CD4-positive, alpha-beta T cell treated with Interleukin-12 subunit alpha and Interleukin-12 subunit beta, for 1 hour (primary cell): Measurements from ENCODE around the gene ADAMTSL1.

ENCODE experiments used
- DNase-seq: peaks from one replicate; pipeline ENCODE4 v3.0.0-alpha.2; 2020

Gene ADAMTSL1

GRCh38 chr9:18786196-18786595 lies 312.2 kb downstream of the ADAMTSL1 start:
- no peak for DNase-seq

- DNase-seq, result no peak
These were observed 313.1 kb downstream of the ADAMTSL1 start for GRCh38 chr9:18786911-18787650.

- no peak for DNase-seq
These were observed 314.3 kb downstream of the ADAMTSL1 start for GRCh38 chr9:18788256-18788655.

- DNase-seq, result no peak
These were observed 317.1 kb downstream of the ADAMTSL1 start for GRCh38 chr9:18791074-18791473.

- DNase-seq, result no peak
These were observed 319.2 kb downstream of the ADAMTSL1 start for GRCh38 chr9:18793122-18793521.

- no peak for DNase-seq
These were observed 322.2 kb downstream of the ADAMTSL1 start for GRCh38 chr9:18795947-18796671.

- DNase-seq, result no peak
These were observed 322.8 kb downstream of the ADAMTSL1 start for GRCh38 chr9:18796696-18797270.

- no peak for DNase-seq
These were observed 324.2 kb downstream of the ADAMTSL1 start for GRCh38 chr9:18798106-18798505.

- no peak for DNase-seq
These were observed 324.7 kb downstream of the ADAMTSL1 start for GRCh38 chr9:18798508-18799290.

- no peak for DNase-seq
These were observed 325.5 kb downstream of the ADAMTSL1 start for GRCh38 chr9:18799428-18799827.

- DNase-seq, result no peak
These were observed 326.6 kb downstream of the ADAMTSL1 start for GRCh38 chr9:18800579-18800978.

- no peak for DNase-seq
These were observed 331.4 kb downstream of the ADAMTSL1 start for GRCh38 chr9:18805386-18805785.

- DNase-seq, result no peak
These were observed 332.5 kb downstream of the ADAMTSL1 start for GRCh38 chr9:18806232-18807080.

- no peak for DNase-seq
These were observed 336.6 kb downstream of the ADAMTSL1 start for GRCh38 chr9:18810581-18810980.

GRCh38 chr9:18811171-18811570 lies 337.2 kb downstream of the ADAMTSL1 start:
- DNase-seq, result no peak

- no peak for DNase-seq
These were observed 345.5 kb downstream of the ADAMTSL1 start for GRCh38 chr9:18819418-18819817.

GRCh38 chr9:18820566-18821095 lies 346.7 kb downstream of the ADAMTSL1 start:
- DNase-seq, result no peak

GRCh38 chr9:18821788-18822187 lies 347.8 kb downstream of the ADAMTSL1 start:
- no peak for DNase-seq

GRCh38 chr9:18822850-18823249 lies 348.9 kb downstream of the ADAMTSL1 start:
- no peak for DNase-seq

GRCh38 chr9:18824095-18824666 lies 350.2 kb downstream of the ADAMTSL1 start:
- DNase-seq, result no peak

- DNase-seq, result no peak
These were observed 351.8 kb downstream of the ADAMTSL1 start for GRCh38 chr9:18825656-18826170.
